ENCODE measurements around the gene MPP3.

- TF ChIP-seq CTCF (IDR thresholded peaks at IDR 0.05) = no peak
- no peak for TF ChIP-seq EP300 (IDR thresholded peaks at IDR 0.05)
- no peak for TF ChIP-seq POLR2A (IDR thresholded peaks at IDR 0.05)
Measured at GRCh38 chr17:43860077-43860725, 27.3 kb upstream of the MPP3 start.

Data from tibial nerve (tissue), 4 donors.